IPS-NIHi7 (cell line): Measurements from ENCODE around the gene PRKAR1B.
"Not testable (repeated sequence)": the region's sequence is repeated elsewhere in the genome, so short reads cannot be mapped to it uniquely, and the experiment has no call there.

Experiments
- DNase-seq: peaks from one replicate; pipeline ENCODE4 v3.0.0; 2012; ENCODE audit warnings: mixed read lengths; ENCODE audit errors: extremely low spot score

PRKAR1B gene

GRCh38 chr7:756928-757560 is 30.0 kb upstream of the PRKAR1B start:
- no peak for DNase-seq

- DNase-seq = no peak
Measured at GRCh38 chr7:756231-756927, 29.3 kb upstream of the PRKAR1B start.

- DNase-seq = no peak
Measured at GRCh38 chr7:755413-755805, 28.3 kb upstream of the PRKAR1B start.

DNA sequence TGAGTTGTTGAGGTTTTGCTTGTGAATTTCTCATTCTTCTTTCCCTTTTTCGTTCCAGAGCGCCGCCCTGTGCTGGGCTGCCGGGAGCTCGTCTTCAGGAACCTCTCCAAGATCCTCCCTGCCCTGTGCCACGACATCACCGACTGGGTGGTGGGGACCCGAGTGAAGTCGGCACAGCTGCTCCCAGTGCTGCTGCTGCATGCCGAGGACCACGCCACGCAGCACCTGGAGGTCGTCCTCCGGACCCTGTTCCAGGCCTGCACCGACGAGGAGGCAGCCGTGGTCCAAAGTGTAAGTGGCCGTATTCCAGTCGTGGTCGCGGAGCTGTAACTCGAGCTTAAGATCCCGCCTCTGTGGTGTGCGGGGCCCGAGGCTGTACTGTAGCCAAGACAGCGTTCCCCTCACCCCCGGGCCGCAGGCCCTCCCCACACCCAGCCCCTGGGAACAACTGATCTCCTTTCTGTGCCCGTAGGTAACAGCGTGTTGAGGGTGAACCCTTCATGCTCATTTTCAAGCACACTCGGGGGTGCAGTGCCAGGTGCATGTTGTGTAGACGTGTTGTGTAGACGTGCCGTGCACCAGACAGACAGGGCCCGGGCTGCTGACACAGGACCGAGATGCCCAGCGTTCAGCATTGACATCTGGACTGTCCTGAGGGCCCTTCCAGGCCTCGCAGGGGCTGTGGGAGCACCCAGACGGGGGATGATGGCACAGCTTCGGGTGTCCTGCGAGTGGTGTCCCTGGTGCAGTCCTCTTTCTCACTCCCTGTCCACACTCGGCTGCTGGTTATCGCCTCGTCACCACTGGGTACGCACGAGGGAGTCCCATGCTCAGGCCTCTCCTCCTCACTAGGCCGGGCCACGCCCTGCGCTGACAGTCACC is 27.7 kb upstream of the PRKAR1B start:
- DNase-seq = no peak

DNA sequence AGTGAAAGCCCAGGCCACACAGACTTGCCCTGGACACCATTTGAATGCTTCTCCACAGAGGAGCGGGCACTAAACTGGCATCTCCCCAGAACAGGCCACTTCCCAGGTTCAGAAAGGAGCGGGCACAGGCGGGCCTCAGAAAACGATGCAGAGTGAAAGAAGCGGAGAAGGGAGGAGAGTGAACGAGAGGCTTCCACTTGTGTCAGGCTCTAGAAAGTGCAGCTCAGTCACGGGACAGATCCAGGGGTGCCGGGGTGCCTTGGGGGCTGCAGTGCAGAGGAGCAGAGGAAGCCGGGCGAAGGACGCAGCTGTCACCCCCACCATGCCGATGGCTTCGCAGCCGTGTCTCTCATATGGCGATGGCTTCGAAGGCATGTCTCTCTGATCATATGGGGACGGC is 26.1 kb upstream of the PRKAR1B start:
- no peak for DNase-seq

GRCh38 chr7:752256-752655 is 25.2 kb upstream of the PRKAR1B start:
- DNase-seq = not testable (repeated sequence)

DNA sequence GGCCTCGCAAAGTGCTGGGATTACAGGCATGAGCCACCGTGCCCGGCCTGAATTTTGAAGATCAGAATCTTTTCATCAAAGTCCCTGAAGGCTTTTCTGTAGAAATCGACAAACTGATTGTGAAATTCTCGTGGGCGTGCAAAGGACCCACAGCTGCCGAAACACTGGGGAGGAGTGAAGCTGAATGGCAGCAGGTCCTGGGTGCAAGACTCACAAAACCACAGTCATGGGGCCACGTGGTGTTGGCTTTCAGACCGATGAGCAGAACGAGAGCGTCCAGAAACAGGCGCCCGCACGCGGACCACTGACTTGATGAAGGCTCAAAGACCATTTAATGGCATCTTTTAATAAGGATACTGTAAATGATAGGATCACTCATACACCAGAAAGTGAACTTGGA is 24.7 kb upstream of the PRKAR1B start:
- no peak for DNase-seq

- DNase-seq = no peak
Measured at GRCh38 chr7:750111-750905, 23.2 kb upstream of the PRKAR1B start.

- DNase-seq = no peak
Measured at GRCh38 chr7:749140-749551, 22.1 kb upstream of the PRKAR1B start.

DNA sequence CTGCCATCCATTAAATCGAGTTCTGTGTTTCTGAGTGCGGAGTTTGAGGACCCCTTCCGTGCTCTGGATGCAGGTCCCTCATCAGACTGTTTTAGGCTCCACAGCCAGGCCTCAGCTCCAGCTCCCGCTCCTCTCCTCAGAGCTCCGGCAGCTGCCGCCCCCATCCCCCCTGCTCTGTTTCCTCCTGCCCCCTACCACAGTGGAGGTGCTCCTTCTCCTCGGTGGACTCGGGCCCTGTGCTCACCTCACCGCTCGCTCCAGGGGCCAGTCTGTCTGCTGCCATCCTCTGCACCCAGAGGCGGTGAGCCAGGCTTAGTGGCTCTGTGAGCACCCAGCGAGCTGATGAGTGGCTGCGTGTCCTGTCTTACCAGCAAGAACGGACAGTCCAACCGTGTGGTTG is 21.4 kb upstream of the PRKAR1B start:
- DNase-seq = no peak

- no peak for DNase-seq
Measured at GRCh38 chr7:747186-747585, 20.1 kb upstream of the PRKAR1B start.

- DNase-seq = no peak
Measured at GRCh38 chr7:746155-747061, 19.3 kb upstream of the PRKAR1B start.

DNA sequence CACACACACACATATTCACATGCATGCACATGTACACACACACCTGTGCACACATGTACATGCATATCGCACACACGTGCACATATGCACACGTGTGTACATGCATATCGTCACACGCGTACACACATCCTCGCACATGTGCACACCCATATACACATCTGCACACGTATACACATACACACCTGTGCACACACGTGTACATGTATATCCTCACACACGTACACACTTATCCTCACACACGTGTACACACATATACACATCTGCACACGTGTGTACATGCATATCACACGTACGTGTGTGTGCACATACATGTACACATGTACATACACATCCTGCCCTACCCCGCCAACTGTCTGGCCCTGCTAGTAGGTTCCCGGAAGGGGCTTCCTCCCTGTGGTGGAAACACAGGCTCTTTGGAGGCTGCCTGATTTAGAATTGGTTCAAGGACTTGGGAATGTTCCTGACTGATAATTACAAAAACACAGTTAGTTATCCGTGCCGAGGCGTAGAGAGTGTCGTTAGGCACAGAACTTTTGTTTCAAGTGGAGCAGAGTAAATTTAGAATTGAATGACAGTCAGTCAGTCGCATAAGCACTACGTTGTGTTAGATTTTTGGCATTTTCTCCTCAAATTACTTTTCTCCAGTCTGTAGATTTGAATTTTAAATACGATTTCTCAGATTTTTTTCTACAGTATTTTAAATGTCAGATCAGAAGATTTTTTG is 18.5 kb upstream of the PRKAR1B start:
- DNase-seq = no peak

GRCh38 chr7:744854-745430 is 17.9 kb upstream of the PRKAR1B start:
- no peak for DNase-seq

- not testable (repeated sequence) for DNase-seq
Measured at GRCh38 chr7:744128-744520, 17.0 kb upstream of the PRKAR1B start.

DNA sequence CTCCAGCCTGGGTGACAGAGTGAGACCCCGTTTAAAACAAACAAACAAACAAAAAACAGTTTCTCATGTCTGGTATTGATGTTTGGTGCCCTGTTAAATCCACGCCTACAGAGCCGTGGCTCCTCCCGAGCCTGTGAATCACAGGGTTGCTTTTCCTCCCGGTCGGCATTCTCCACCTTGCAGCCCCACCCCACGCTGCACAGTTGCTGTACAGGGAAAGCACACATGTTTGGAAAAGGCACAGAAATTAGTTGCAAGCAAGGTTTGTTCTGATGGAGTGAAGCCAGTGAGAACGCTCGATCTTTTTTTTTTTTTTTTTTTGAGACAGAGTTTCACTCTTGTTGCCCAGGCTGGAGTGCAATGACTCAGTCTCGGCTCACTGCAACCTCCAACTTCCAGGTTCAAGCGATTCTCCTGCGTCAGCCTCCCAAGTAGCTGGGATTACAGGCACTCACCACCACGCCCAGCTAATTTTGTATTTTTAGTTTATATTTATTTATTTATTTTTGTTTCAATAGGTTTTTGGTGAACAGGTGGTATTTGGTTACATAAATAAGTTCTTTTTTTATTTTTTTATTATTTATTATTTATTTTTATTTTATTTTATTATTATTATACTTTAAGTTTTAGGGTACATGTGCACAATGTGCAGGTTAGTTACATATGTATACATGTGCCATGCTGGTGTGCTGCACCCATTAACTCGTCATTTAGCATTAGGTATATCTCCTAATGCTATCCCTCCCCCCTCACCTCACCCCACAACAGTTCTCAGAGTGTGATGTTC is 16.5 kb upstream of the PRKAR1B start:
- not testable (repeated sequence) for DNase-seq

DNA sequence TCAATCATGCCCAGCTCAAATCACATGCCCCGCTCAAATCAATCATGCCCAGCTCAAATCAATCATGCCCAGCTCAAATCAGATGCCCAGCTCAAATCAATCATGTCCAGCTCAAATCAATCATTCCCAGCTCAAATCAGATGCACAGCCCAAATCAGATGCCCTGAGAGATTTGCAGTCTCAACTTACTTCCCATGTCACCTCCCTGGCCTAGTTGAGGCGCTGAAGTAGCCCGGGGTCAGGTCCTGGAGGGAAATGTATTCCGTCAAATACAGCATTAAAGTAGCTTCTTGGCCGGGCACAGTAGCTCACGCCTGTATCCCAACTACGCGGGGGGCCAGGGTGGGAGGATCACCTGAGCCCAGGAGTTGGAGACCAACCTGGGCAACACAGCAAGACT is 15.7 kb upstream of the PRKAR1B start:
- no peak for DNase-seq

DNA sequence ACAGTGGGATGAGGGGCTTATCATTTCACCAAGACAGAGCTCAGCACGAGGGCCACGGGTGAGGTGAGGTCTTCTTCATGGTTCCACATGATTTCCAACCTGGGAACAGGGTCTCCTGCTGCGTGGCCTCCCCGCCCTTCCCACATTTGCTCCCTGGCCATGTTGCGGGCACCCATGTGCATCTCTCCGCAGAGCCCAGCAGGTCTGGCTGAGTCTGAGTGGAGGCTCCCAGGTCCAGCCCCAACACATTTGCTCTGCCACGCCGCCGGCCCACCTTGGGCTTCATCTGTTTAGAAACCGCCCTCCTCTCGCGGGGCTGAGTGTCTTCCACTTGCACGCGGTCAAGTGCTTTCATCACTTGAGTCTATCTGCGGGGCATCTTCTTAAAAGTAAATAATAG is 14.8 kb upstream of the PRKAR1B start:
- DNase-seq = no peak

DNA sequence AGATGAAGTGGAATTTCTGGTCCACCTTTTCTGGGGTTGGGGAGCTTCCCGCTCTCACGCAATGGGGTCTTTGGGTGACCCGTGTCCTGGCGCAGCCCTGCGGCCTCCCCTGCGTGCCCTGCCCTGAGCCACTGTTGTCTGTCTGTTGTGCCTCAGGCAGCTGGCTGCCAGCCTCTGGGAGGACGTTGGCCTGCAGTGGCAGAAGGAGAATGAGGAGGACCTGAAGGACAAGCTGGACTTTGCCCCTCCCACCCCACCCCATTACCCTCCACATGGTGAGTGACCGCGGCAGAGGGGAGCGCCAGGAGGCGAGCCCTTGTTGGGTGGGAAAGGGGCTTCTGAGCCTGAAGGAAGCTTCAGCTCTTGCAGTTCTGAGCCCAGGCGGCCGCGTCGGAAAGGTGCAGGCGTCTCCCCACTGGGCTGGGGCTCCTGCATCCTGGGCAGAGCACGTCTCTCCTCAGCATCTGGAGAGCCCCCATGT is 14.2 kb upstream of the PRKAR1B start:
- DNase-seq = no peak
